CD4-positive, alpha-beta T cell (primary cell): ENCODE data around the gene LHX6. TPM values are rescaled to one million over a fixed set of nuclear protein-coding genes. Genes with fewer than 3 reads are reported as not detected.

Experiments
- ATAC-seq: fragments of 200-7000 bp; cut with Tn5 transposase; one replicate; pipeline ENCODE4 v1.10.0; 2022; ENCODE audit warnings: mild to moderate bottlenecking; ENCODE audit not compliant: poor library complexity
- CTCF ChIA-PET: fragments of 350-600 bp; sonication (Branson Sonifier 250); formaldehyde crosslinking; loops from one replicate; lab custom pipeline; 2021; ENCODE audit warnings: antibody characterized with exemption, inconsistent platforms; lab: Charles Lee
- POLR2A ChIA-PET: fragments of 350-600 bp; sonication (Branson Sonifier 250); formaldehyde crosslinking; loops from one replicate; lab custom pipeline; 2021; ENCODE audit warnings: antibody characterized with exemption, inconsistent platforms; lab: Charles Lee
- DNase-seq, 14 experiments: peaks; one replicate each; pipeline ENCODE4 v3.0.0-alpha.2; 2013 to 2020; ENCODE audit warnings: mixed read lengths in 2 of 14
- H3K27ac ChIP-seq, 2 donors: one replicate each; pipeline versions ENCODE4 v1.5.1 to v1.7.0; 2013; ENCODE audit warnings: low read length in 2 of 2, low read depth in 1 of 2, mild to moderate bottlenecking in 1 of 2
- H3K27me3 ChIP-seq, 2 experiments: 1 replicate in 1 of 2; 2 replicates in 1 of 2; pipeline versions ENCODE4 v1.6.1 to v1.7.0; 2013; ENCODE audit warnings: low read length in 2 of 2, control low read depth in 1 of 2, mild to moderate bottlenecking in 1 of 2, moderate library complexity in 1 of 2; ENCODE audit not compliant: insufficient read depth in 2 of 2, control insufficient read depth in 1 of 2
- H3K36me3 ChIP-seq: one replicate; pipeline ENCODE4 v1.6.1; 2013; ENCODE audit warnings: low read length, control low read depth; ENCODE audit not compliant: insufficient read depth
- H3K4me1 ChIP-seq: one replicate; pipeline ENCODE4 v1.6.1; 2013; ENCODE audit warnings: low read length, control low read depth; ENCODE audit not compliant: insufficient read depth
- H3K4me3 ChIP-seq: one replicate; pipeline ENCODE4 v1.5.1; 2013; ENCODE audit warnings: mild to moderate bottlenecking, low read length, moderate library complexity
- H3K9me3 ChIP-seq, 2 experiments: 1 replicate in 1 of 2; 2 replicates in 1 of 2; pipeline versions ENCODE4 v1.6.1 to v1.7.0; 2013; ENCODE audit warnings: low read length in 2 of 2, mild to moderate bottlenecking in 2 of 2, control low read depth in 1 of 2, moderate library complexity in 1 of 2; ENCODE audit not compliant: control insufficient read depth in 1 of 2, insufficient read depth in 1 of 2
- H3K27ac Mint-ChIP-seq: one replicate; pipeline ENCODE4 v1.8.0; 2020; ENCODE audit warnings: mixed read lengths
- H3K27me3 Mint-ChIP-seq: one replicate; pipeline ENCODE4 v1.8.0; 2021; ENCODE audit warnings: mixed read lengths
- H3K36me3 Mint-ChIP-seq: one replicate; pipeline ENCODE4 v1.8.0; 2021; ENCODE audit warnings: low read depth, mixed read lengths
- H3K4me1 Mint-ChIP-seq: one replicate; pipeline ENCODE4 v1.8.0; 2021; ENCODE audit warnings: low read depth, mixed read lengths
- H3K4me3 Mint-ChIP-seq: one replicate; pipeline ENCODE4 v1.8.0; 2020; ENCODE audit warnings: mild to moderate bottlenecking, mixed read lengths
- H3K9me3 Mint-ChIP-seq: one replicate; pipeline ENCODE4 v1.8.0; 2020; ENCODE audit warnings: mixed read lengths
- intact Hi-C, 2 experiments: fragments of 100-400 bp; cut with DNase I in 1 of 2; cut with micrococcal nuclease in 1 of 2; formaldehyde crosslinking; loops; one replicate each; pipeline versions ENCODE4 v1.15.1 to v1.9.0; 2023 to 2025; cut with DNase I, micrococcal nuclease
- total RNA-seq, 174 experiments: library from RNA in 2 of 174; stranded (reverse) in 2 of 174; gene quantifications; one replicate each; pipeline ENCODE4 v1.2.3 and lab custom pipeline; 2021 to 2026
- TF ChIP-seq, protein P1 (sequence below): fragments of 200-600 bp; IDR thresholded peaks from one replicate; pipeline ENCODE4 v1.8.0; 2022; ENCODE audit warnings: antibody characterized with exemption, mild to moderate bottlenecking

LHX6 gene
- total RNA-seq, 2 experiments from 2014 or later: not detected

DNA sequence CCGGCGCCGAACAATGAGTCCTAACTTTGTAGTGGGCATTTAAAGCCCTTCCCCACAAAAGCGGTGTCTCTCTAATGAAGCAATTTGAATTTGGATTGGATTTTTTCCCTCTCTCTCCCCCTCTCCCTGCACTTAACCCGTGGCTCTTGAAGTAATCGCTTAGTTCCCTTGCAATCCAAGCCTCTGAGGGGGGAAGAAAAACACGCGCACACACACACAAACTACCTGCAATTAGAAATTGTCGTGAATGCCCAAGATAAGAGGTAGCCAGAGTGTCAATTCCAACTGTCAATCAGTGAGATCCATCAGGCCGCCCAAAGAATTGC lies 1.2 kb downstream of the LHX6 start:
- Mint-ChIP-seq H3K27me3 (peaks cover 52% of the 10 kb centered on the region), H3K4me1 (no peaks in the 10 kb centered on the region), H3K27ac (no peak overlapping the region), H3K4me3 (no peak overlapping the region), H3K36me3 (no peaks in the 10 kb centered on the region), H3K9me3 (no peaks in the 10 kb centered on the region)
- Histone ChIP-seq H3K4me3 (no peak overlapping the region), H3K36me3 (no peaks in the 10 kb centered on the region), H3K27ac (no peak overlapping the region), H3K4me1 (peaks cover 4% of the 10 kb centered on the region), H3K9me3 (peaks cover 0 to 22% of the 10 kb centered on the region in 2 experiments), H3K27me3 (peaks cover 39 to 82% of the 10 kb centered on the region in 2 experiments)
- TF ChIP-seq, protein P1, sequence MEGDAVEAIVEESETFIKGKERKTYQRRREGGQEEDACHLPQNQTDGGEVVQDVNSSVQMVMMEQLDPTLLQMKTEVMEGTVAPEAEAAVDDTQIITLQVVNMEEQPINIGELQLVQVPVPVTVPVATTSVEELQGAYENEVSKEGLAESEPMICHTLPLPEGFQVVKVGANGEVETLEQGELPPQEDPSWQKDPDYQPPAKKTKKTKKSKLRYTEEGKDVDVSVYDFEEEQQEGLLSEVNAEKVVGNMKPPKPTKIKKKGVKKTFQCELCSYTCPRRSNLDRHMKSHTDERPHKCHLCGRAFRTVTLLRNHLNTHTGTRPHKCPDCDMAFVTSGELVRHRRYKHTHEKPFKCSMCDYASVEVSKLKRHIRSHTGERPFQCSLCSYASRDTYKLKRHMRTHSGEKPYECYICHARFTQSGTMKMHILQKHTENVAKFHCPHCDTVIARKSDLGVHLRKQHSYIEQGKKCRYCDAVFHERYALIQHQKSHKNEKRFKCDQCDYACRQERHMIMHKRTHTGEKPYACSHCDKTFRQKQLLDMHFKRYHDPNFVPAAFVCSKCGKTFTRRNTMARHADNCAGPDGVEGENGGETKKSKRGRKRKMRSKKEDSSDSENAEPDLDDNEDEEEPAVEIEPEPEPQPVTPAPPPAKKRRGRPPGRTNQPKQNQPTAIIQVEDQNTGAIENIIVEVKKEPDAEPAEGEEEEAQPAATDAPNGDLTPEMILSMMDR: no peak
- intact Hi-C loops: no loop called here
- ChIA-PET CTCF (no interaction called here), POLR2A (no interaction called here)
- DNase-seq (no peak), ATAC-seq (no peak)

DNA sequence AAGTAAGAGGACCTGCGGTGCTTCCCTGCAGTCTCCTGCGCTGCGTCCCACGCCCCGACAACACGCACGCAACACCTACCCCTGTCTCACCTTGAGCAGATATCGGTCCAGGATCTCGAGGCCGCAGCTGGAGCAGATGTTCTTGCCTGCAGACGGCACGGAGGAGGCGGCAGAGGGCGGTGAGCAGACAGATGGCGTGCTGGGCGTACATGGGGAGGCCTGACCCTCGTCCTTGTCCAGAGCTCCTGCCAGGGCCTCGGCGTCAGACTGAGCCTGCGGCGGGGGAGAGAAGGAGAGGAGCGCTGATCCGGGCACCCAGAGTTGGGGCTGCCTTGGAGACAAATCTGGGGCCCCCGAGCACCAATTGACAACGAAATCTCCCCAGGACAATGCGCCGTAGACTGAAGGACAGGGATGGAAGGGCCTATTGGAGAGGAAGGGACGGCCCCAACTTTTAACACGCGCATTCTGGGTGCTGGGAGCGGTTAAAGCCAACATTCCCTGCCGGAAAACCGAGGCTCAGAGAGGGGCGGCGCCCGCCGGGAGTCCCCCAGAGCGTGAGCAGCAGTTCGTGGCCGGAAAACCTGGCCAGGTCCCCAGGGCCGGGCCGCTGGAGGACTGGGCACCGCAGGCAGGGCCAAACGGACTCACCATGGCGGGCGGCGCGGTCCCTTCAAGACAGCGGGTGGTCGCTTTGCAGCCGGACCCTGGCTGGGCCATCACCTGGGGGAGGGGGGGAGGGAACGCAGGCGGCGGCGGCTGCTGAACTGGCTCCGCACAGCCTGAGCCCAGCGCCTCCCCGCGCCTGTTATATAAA lies 1.8 kb downstream of the LHX6 start:
- no peaks in the 10 kb centered on the region for H3K36me3 ChIP-seq
- Mint-ChIP-seq H3K4me3 (no peak overlapping the region), H3K36me3 (no peaks in the 10 kb centered on the region), H3K27ac (no peak overlapping the region), H3K27me3 (peaks cover 57% of the 10 kb centered on the region), H3K4me1 (no peaks in the 10 kb centered on the region), H3K9me3 (no peaks in the 10 kb centered on the region)
- intact Hi-C loops: no loop called here
- H3K4me1 ChIP-seq: peaks cover 4% of the 10 kb centered on the region
- TF ChIP-seq, protein P1: no peak
- ChIA-PET CTCF (no interaction called here), POLR2A (no interaction called here)
- H3K27ac ChIP-seq: no peak overlapping the region
- DNase-seq: no peak
- H3K4me3 ChIP-seq: no peak overlapping the region
- peaks cover 41 to 84% of the 10 kb centered on the region in 2 experiments for H3K27me3 ChIP-seq
- H3K9me3 ChIP-seq: peaks cover 0 to 22% of the 10 kb centered on the region in 2 experiments
- no peak for ATAC-seq

DNA sequence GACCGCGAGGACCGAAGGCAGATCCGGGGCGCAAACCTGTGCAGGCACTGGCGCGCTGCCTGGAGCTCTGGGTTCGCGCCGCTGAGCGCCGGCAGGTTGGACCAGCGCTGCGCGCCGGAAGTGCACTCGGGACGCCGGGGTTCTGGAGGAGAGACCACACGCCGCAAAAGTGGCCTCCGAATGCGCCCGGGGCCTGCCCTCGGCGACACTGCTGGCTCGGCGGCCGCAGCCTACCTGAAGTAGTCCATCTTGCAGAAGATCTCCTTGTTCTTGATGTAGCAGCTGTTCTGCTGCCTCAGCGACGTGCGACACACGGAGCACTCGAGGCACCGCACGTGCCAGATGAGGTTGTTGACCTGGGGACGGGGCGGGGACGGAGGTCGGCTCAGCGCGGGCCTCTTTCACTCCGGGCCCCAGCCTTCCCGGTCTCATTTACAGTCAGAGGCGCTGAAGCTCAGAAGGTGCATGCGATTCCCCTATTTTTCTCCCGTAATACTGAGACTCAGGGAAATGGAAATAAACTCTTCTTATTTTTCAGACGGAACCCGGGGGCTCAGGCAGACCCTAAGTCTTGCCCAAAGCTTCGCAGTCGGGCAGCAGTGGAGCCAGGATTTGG lies 2.5 kb downstream of the LHX6 start:
- H3K4me3 ChIP-seq: no peak overlapping the region
- intact Hi-C loops: no loop called here
- TF ChIP-seq, protein P1: no peak
- no peak overlapping the region for H3K4me3 Mint-ChIP-seq
- H3K27me3 Mint-ChIP-seq: peaks cover 59% of the 10 kb centered on the region
- CTCF ChIA-PET: no interaction called here
- POLR2A ChIA-PET: no interaction called here
- H3K36me3 ChIP-seq: no peaks in the 10 kb centered on the region
- peaks cover 6% of the 10 kb centered on the region for H3K4me1 ChIP-seq
- DNase-seq (no peak), ATAC-seq (no peak)
- peaks cover 48 to 81% of the 10 kb centered on the region in 2 experiments for H3K27me3 ChIP-seq
- no peaks in the 10 kb centered on the region for H3K9me3 Mint-ChIP-seq
- peaks cover 0 to 26% of the 10 kb centered on the region in 2 experiments for H3K9me3 ChIP-seq
- H3K36me3 Mint-ChIP-seq: no peaks in the 10 kb centered on the region
- no peaks in the 10 kb centered on the region for H3K4me1 Mint-ChIP-seq
- H3K27ac Mint-ChIP-seq: no peak overlapping the region
- H3K27ac ChIP-seq: no peak overlapping the region
